GM23338 (cell line): ENCODE measurements around the gene SCN3A.

Source experiments
- CREB1 ChIP-seq: fragments of 250-450 bp; sonication (Bioruptor Pico); IDR thresholded peaks from 2 replicates; pipeline ENCODE4 v1.5.0; 2020; ENCODE audit warnings: low read depth, mild to moderate bottlenecking, moderate library complexity
- CTCF ChIP-seq, 2 experiments: fragments of 200-600 bp in 1 of 2; sonication (generic) in 1 of 2; conservative IDR thresholded peaks; 2 replicates each; pipeline versions ENCODE4 v1.5.1 to v1.6.1; 2016 to 2017; ENCODE audit warnings: antibody characterized with exemption in 2 of 2, low read depth in 2 of 2, mild to moderate bottlenecking in 2 of 2, moderate library complexity in 1 of 2
- EZH2 ChIP-seq: fragments of 200-600 bp; sonication (generic); IDR thresholded peaks from one replicate; pipeline ENCODE4 v1.8.0; 2017; ENCODE audit warnings: antibody characterized with exemption, mild to moderate bottlenecking, low read depth; ENCODE audit not compliant: unreplicated experiment
- POLR2AphosphoS5 ChIP-seq: IDR thresholded peaks from 2 replicates; pipeline ENCODE4 v1.6.1; 2016; ENCODE audit warnings: antibody characterized with exemption, low read depth

- no peak for TF ChIP-seq CTCF (conservative IDR thresholded peaks at IDR 0.05; ENCODE audit: low read depth in 2 of 2)
- no peak for TF ChIP-seq POLR2AphosphoS5
- TF ChIP-seq CREB1 = no peak
- TF ChIP-seq EZH2 = no peak
Measured at GRCh38 chr2:165219481-165219880, 15.6 kb upstream of the SCN3A start.
